Hematopoietic multipotent progenitor cell treated with erythropoietin and hydrocortisone succinate and interleukin-3 and kit ligand, for 8 days (in vitro differentiated cells): Measurements from ENCODE around the gene KLK3.
"Not testable (repeated sequence)": the region's sequence is repeated elsewhere in the genome, so short reads cannot be mapped to it uniquely, and the experiment has no call there.

Source experiments
- DNase-seq: peaks from one replicate; pipeline ENCODE4 v3.0.0-alpha.2; 2015

KLK3 gene

DNA sequence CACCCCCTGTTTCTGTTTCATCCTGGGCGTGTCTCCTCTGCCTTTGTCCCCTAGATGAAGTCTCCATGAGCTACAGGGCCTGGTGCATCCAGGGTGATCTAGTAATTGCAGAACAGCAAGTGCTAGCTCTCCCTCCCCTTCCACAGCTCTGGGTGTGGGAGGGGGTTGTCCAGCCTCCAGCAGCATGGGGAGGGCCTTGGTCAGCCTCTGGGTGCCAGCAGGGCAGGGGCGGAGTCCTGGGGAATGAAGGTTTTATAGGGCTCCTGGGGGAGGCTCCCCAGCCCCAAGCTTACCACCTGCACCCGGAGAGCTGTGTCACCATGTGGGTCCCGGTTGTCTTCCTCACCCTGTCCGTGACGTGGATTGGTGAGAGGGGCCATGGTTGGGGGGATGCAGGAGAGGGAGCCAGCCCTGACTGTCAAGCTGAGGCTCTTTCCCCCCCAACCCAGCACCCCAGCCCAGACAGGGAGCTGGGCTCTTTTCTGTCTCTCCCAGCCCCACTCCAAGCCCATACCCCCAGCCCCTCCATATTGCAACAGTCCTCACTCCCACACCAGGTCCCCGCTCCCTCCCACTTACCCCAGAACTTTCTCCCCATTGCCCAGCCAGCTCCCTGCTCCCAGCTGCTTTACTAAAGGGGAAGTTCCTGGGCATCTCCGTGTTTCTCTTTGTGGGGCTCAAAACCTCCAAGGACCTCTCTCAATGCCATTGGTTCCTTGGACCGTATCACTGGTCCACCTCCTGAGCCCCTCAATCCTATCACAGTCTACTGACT, at the start of gene KLK3:
Gene KLK3, plus strand, starts transcription at position 280 of the 775 bp plus-strand sequence. Its CDS starts 41 bp downstream, at position 321.
- no peak for DNase-seq

DNA sequence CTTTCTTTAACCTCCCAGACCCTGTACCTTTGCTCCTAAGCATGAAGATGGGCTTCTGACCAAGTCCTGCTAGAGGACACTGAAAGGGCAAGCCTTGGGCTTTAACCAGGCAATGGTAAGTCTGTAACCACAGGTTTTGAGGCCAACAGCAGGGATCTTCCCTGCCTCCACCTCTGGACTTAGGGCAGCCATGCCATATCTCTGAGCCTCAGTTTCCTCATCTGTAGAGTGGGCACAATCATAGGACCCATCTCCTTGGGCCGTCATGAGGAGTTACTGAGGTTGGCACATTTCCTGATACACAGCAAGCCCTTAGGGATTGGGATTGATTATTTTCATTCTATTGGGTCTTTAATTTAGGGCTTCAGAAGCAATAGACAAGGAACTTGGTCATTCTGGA, 45.9 kb upstream of the KLK3 start:
- DNase-seq: no peak

DNA sequence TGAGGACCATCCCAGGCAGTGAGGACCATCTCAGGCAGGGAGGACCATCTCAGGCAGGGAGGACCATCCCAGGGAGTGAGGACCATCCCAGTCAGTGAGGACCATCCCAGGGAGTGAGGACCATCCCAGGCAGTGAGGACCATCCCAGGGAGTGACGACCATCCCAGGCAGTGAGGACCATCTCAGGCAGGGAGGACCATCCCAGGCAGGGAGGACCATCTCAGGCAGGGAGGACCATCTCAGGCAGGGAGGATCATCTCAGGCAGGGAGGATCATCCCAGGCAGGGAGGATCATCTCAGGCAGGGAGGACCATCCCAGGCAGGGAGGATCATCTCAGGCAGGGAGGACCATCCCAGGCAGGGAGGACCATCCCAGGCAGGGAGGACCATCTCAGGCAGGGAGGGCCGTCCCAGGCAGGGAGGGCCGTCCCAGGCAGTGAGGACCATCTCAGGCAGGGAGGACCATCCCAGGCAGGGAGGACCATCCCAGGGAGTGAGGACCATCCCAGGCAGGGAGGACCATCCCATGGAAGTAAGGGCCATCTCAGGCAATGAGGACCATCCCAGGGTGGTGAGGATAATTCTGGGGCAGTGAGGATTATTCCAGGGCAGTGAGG, 43.0 kb upstream of the KLK3 start:
- DNase-seq: not testable (repeated sequence)

DNA sequence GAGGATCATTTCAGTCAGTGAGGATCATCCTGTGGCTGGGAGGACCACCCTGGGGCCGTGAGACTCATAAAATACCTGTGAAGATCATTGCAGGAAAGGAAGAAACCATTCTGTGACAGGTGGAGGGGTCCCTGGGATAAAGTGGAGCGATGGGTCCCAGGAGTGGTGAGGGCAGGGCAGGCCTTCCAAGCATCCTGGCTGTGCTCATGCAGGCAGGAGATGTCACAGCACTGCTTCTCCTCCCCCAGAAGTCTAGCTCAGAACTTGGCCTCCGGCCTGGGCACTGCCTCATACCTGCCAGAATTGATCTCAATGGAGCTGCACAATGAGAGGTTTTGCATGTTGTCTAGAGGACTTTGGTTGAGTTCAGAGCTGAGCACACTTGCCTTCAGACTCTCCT, 42.2 kb upstream of the KLK3 start:
- no peak for DNase-seq

DNA sequence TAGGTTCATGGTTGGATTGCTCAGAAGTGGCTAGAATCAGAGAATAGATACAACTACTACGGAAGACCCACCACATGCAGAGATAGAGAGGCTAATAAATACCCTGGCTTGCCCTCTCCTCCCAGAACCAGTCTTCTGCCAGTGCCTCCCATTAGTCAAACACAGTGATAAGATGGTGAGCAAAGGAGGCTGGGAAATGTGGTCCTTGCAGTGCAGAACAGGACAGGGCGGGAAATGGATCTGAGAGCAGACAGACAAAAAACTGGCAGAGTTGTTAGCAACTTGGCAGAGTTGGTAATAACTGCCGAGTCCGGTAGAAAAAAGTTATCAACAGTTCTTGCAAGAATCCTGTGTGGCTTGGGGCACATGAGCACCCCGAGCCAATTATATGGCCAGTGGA, 39.8 kb upstream of the KLK3 start:
- no peak for DNase-seq

DNA sequence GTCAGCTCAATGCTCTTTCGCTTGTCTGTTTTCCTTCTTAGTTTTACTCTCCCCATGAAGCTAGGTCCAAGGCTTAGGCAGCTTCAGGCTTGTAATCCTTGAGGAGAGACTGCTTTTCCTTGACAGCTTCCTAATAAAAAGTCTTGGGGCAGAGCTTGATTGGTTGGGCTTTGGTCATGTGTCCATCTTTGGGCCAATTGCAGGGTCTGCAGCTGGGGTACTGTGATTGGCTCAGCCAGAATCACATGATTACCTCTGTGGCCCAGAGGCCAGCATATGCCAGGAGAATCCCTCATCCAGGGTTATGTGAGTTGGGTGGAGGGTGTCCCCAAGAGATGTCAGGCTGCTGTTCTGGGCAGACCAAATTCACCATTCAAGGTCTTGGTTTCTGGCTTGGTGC, 39.3 kb upstream of the KLK3 start:
- DNase-seq: no peak

DNA sequence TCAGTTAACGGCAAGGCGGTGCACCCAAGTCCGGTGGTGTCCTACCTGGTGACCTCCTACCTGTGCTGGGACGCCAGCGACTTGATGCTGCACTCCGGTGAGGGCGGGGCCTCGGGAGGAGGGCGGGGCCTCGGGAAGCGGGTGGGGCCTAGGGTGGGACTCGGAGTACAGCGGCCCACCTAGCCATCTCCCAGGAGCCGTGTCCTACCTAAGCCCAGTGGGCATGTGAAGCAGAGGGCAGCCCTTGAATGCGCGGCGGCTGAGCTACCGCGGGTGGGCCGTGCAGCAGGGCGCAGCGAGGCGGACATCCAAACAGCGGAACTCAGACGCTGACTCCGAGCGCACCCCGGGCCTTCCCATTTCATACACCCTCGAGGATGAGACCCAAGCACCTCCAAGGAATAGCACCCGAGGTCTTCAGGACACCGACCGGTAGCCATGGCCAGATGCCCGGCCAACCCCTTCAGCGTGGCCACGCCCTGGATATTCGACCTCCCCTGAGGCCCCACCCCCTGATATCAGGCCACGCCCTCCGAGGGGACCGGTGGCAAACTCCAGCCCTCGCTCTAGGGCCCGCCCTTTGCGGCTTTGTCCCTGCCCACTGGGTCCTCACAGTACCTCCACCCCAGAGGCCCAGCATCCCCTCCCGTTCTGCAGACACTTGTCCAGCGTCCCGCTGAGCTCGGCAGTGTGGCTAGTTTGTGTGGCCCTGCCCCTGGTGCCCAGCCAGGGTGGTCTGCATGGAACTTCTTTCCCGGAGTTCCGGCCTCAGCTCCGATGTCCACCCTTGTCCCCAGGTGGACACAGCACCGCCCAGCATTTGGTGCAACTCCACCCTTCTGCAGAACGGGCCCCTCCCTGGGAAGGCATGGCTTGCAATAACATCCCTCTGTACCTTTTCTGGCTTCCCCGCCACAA, 36.5 kb upstream of the KLK3 start:
- DNase-seq: peak; percentile 72

DNA sequence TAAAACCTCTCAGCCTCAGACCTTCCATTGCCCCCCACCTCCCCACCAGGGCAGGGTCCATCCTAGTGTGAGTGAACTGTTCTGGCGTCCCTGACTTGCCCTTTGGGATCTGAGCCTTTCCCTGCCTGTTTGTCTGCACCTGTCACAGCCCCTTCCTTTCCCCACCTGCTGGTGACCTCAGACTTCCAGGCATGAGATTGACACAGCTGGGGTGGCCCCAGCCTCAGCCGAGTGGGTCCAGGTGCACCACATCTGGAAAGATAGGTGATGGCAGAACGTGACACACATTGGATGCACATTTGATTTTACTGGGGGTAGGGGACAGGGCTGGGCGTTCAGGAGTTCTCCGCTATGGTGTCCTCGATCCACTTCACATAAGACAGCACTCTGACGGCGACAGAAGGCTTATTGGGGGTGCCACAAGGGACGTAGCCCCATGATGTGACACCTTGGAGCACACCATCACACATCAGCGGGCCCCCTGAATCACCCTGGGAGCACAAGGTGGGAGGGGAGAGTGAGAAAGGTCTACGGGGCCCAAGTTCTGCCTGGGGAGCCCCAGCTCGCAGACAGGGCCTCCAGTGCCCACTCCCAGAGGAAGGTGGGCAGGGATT, 35.7 kb upstream of the KLK3 start:
- DNase-seq: no peak

DNA sequence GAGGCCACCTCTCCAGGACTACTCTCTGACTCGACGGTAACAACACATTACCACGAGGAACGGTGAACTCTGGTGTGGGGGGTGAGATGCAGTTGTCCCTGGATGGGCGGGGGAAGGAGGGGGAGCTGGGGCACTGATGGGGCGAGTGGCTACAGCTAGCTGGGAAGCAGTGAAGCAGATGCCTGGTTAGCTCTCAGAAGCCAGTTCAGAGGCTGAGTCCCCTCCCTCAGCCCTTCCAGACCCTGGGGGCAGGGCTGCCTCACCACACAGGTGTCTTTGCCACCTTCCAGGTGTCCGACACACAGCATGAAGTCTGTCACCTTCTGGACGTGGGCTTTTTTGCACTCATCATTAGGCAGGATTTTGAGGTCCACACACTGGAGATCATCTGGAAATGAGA, 35.1 kb upstream of the KLK3 start:
- no peak for DNase-seq

DNA sequence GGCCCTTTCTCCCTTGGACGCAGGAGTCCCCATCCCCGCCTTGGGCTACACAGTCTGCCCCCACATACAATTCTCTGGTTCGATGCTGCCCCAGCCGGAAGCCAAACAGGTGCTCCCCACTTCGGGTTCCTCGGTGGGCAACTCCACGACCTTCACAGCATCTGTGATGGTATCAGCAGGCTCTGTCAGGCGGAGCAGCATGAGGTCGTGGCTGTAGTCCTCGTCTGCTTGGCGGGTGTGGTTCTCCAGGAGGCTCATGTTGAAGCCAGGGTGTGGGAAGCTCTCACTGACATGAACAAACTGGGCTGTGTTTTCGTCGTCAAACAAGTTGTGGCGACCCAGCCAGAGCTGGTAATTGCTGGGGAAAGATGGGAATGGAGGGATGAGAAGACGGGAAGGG, 34.6 kb upstream of the KLK3 start:
- no peak for DNase-seq

DNA sequence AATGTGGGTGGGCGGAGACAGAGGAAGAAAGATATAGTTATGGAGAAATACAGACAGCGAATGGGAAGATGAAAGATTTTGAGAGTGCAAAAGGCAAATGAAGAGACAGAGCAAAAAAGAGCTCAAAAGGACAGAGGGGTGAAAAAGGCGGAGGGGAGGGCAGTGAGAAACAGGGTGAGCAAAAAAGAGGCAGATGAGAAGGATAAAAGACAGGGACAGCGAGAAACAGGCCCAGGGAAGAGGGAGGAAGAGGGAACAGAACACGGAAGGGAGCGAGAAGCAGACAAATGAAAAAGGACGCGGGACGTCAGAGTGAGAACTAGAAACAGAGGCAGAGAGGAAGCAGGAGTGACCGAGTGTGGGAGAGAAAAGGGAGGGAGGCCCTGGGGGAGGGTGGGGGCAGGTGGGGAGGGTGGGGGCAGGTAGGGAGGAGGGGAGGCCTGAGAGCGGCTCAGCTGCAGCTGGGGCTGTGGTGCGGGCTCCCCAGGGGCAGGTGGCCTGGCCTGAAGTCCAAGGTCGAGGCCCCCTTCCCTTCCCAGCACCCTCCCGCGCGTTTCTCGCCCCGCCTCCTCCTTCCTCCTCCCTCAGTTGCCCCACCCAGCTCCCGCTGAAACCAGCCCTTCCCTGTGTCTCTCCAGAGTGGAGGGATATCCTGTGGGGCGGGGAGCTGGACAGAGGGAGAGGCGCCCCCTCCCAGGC, 34.0 kb upstream of the KLK3 start:
- DNase-seq: no peak

DNA sequence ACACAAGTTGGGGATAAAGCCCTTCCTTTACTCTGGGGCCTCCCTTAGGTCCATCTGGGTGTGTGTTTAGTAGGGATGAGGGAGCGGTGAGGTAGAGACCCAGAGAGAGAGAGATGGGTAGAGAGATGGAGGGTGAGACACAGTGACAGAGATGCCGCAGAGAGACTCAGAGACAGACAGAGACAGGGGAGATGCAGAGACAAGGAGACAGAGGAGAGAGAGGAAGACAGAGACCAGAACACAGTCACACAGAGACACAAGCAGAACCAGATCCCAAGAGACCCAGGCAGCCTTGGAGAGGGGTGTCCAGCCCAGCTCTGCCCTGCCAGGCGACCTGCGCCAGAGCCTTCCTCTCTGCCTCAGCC, 33.5 kb upstream of the KLK3 start:
- no peak for DNase-seq

DNA sequence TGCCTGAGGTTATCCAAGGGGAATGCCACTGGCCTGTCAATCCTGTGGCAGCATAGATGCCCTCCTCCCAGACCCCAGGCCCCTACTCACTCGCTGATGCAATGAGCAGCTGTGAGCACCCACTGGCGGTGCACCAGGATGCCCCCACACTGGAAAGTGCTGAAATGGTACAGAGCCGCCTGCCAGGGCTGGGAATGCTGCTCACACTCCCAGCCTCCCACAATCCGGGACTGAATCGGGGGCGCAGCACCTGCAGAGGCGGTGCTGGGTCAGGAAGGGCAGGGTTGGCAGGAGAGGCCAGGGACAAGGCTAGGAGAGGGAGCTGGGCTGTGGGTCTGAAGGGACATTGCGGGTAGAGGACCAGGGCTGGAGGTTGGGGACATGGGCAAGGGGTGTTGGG, 33.1 kb upstream of the KLK3 start:
- DNase-seq: no peak

DNA sequence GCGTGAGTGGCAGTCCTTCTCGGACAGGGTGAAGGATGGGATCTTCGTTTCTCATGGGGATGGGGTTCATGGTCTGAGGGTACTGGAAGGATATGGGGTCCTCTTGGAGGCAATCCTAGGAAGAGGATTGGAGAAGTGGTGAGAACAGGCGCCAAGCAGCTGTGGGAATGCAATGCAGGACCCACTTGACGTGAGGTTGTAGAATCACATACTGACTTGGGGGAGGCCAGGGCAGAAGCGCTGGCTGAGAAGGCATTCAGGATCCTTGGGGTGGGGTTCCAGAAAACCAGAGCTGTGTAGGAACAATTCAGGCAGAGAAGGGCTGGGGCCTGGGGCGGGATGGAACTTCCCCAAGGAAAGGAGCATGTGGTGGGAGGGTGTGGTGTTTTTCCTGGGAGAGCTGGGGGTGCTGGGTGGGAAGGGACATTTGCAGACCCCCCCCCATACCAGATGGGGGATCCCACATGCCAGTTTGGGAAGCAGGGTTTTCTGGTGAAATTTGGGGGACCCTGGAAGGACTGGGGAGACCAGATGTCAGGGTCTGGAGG, 32.0 kb upstream of the KLK3 start:
- DNase-seq: no peak

DNA sequence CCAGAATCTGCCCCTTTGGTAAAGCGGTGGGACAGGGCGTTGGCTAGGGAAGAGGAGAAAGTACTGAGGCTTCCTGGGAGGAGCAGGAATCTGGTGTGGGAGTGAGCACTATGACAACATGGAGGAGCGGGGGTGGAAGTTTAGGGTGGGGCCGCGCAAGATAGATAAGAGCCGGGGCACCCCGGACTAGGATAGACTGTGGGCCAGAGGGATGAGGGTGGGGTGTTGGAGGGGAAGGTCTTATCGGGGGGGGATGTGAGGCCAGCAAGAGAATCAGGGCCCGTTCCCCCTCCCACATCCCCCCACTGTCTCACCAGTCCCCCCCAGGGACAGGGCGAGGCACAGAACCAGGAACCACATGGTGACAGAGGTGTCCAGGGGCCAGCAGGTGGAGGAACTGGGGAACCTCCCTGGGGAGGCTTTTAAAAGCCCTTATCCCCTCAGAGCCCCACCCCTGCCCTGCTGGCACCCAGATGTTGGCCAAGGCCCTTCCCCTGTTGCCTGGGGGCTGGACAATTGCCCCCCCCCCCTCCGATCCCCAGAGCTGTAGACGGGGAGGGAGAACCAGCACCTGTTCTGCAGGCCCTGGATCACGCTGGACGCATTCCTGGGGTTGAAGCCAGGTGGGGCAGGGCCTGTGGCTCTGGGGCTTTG, 31.2 kb upstream of the KLK3 start, which contains the start of gene KLK1:
Gene KLK1, minus strand, starts transcription at position 399 of the 654 bp plus-strand sequence. Its CDS starts 39 bp downstream, at position 360.
- no peak for DNase-seq

DNA sequence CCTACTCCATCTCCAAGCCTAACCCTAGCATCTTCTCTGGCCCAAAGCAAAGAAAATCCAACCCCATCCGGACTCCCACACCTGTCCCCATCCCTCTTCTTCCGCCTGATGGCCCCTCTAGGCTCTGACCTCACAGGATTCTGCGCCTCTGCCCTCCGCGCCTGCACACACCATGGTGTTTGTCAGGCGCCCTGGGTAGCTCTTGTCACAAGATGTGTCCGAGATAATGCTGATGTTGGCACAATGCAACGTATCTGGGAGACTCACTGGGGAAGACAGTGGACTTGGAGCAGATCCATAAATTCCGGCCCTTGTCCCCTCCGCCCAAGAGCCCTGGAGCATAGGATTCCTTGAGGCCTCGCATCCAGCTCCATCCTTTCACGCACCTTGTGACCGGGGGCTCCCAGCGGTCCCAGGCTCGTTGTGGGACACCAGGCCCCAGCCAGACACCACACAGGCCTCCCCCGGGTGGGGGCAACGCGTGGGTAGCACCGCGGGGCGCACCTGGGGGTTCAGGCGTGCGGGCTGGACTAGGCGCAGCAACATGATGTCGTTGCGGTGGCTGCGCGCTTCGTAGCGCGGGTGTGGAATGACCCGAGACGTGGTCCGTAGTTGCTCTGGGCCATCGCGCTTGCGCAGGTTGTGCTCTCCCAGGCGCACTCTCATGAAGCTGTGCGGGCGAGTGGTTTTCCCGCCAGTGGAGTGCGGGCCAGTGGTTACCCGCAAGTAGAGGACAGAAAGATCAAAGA, 28.0 kb upstream of the KLK3 start:
- DNase-seq: no peak

DNA sequence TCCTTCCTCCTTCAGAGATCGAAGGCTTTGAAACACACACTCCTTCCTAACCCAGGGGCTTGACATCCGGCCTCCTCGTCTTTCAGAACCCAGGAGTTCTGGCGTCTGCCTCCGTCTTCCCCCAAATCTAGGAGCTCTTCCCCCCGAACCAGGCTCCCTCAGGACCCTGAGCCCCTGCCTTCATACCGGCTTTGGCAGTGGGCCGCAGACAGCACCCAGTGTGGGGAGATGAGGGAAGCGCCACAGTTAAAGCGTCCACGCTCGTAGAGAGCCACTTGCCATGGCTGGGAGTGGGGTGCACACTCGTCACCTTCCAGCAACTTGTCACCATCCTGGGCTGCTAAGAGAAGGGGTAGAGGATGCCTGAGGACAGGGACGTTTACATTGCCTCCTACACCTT, 27.2 kb upstream of the KLK3 start:
- DNase-seq: no peak

DNA sequence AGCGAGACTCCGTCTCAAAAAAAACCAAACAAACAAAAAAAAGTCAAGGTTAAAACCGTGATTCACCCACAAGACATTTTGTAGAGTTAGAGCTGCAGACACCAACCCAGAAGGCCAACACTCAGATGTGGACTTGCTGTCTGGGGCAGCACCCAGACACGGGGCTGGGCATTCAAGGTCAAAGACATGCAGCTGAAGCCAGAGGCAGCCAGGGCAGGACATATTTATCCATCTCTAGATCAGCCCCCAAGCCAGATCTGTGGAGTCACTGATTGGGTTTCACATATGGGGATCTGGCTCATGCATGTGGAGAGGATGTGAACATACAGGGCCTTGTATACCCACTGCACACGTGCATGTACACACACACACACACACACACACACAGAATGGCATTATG, 24.9 kb upstream of the KLK3 start:
- no peak for DNase-seq

DNA sequence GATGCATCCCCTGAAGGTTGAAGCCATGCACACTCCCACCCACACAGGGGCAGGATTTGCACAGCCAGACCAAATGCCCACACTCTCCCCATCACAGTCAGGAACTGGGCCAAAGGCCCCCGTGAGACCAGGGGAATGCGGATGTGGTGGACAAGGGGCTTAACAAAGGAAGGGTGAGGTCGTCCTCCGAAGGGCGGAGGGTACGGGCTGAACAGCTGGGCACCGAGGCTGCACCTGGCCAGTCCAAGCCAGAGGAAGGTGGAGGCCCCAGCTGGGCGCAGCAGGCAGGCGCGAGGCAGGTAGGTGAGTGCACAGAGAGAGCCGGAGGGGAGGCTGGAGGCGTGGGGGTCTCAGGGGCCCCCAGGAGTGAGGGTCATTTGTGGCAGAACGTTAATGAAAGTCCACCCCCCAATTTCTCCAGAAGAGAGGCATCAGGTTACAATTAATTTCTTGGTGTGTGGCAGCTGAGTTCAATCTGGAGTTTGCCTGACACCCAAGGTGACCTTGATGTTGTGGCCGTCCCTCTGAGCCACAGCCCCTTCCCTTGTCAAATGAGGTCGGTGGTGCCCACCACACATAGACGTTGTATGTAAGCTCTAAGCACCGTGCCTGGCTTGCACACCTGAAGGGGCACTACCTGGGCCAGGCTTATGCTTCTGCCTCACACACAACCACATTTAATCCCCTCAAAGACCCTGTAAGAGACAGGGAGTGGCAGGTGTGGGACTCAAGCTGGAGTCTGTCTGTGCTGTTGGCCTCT, 24.3 kb upstream of the KLK3 start:
- no peak for DNase-seq

DNA sequence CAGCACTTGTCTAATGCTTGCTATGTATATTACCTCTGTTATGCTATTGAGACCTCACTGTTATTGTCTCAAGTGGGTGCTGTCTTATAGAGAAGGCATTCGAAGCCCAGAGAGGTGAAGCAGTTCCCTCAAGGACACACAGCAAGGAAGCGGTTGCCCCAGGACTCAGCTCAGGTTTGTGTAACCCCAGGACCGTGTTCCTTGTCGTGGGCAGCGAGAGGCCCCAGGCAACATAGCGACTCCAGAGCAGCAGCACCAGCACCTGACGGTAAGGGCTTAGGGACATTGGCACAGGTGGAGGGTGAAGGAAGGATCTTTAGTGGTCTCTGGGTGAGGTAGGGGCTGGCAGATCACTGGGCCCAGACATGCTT, 23.7 kb upstream of the KLK3 start:
- no peak for DNase-seq
